OCI-LY7 (cell line): ENCODE data around the gene SHISAL2A. TPM values are rescaled to one million over a fixed set of nuclear protein-coding genes. Genes with fewer than 3 reads are reported as not detected.

Source experiments
- BruUV-seq: library from RNA; stranded (reverse); fragments of 400-500 nt; replicated peaks from 2 replicates; lab custom pipeline; 2021; lab: Mats Ljungman, UMichigan
- CTCF ChIA-PET: fragments of 300-600 bp; sonication (Branson Sonifier 250); formaldehyde crosslinking; loops from one replicate; lab custom pipeline; 2022; ENCODE audit warnings: antibody characterized with exemption; ENCODE audit not compliant: unreplicated experiment; lab: Charles Lee
- POLR2A ChIA-PET: fragments of 300-600 bp; sonication (Branson Sonifier 250); formaldehyde crosslinking; loops from one replicate; lab custom pipeline; 2022; ENCODE audit warnings: antibody characterized with exemption; lab: Charles Lee
- DNase-seq: peaks from one replicate; pipeline ENCODE4 v3.0.0-alpha.2; 2015; ENCODE audit warnings: low spot score
- H2AFZ ChIP-seq: fragments of 200-600 bp; sonication (generic), shearing (Covaris generic); 2 replicates; pipeline ENCODE4 v1.6.1; 2014; ENCODE audit warnings: mild to moderate bottlenecking, antibody characterized with exemption, low read length, moderate library complexity
- H3K27ac ChIP-seq: fragments of 200-600 bp; sonication (generic); 2 replicates; pipeline ENCODE4 v1.5.1; 2014; ENCODE audit warnings: mixed run types, low read depth, mild to moderate bottlenecking, moderate library complexity, low read length, inconsistent platforms; ENCODE audit not compliant: poor library complexity, severe bottlenecking
- H3K36me3 ChIP-seq: fragments of 200-600 bp; sonication (generic); 2 replicates; pipeline ENCODE4 v1.6.1; 2014; ENCODE audit warnings: mild to moderate bottlenecking, antibody characterized with exemption, low read length, moderate library complexity, mixed read lengths; ENCODE audit not compliant: insufficient read depth
- H3K4me1 ChIP-seq: fragments of 200-600 bp; sonication (generic); 2 replicates; pipeline ENCODE4 v1.5.1; 2014; ENCODE audit warnings: mild to moderate bottlenecking, low read length; ENCODE audit not compliant: insufficient read depth, poor library complexity, severe bottlenecking
- H3K4me2 ChIP-seq: fragments of 200-600 bp; sonication (generic); 2 replicates; pipeline ENCODE4 v1.6.1; 2014; ENCODE audit warnings: mild to moderate bottlenecking, low read length
- H3K4me3 ChIP-seq: fragments of 200-600 bp; sonication (generic); 2 replicates; pipeline ENCODE4 v1.5.1; 2014; ENCODE audit warnings: mild to moderate bottlenecking, low read depth, low read length; ENCODE audit not compliant: poor library complexity, severe bottlenecking
- H3K79me2 ChIP-seq: fragments of 200-600 bp; sonication (generic); 2 replicates; pipeline ENCODE4 v1.6.1; 2016; ENCODE audit warnings: low read depth, mild to moderate bottlenecking, low read length, moderate library complexity, mixed read lengths; ENCODE audit not compliant: insufficient read depth
- H3K9me2 ChIP-seq: fragments of 200-600 bp; sonication (generic); 2 replicates; pipeline ENCODE4 v1.6.1; 2016; ENCODE audit warnings: mild to moderate bottlenecking, low read length, mixed read lengths; ENCODE audit not compliant: insufficient read depth
- H3K9me3 ChIP-seq: fragments of 200-600 bp; sonication (generic); 2 replicates; pipeline ENCODE4 v1.6.1; 2014; ENCODE audit warnings: mild to moderate bottlenecking, mixed run types, low read length, mixed read lengths
- H4K20me1 ChIP-seq: fragments of 200-600 bp; sonication (generic); 2 replicates; pipeline ENCODE4 v1.6.1; 2014; ENCODE audit warnings: mild to moderate bottlenecking, antibody characterized with exemption, low read length, moderate library complexity, mixed read lengths; ENCODE audit not compliant: insufficient read depth
- CTCF ChIP-seq: fragments of 200-600 bp; sonication (generic); conservative IDR thresholded peaks from 2 replicates; pipeline ENCODE4 v1.5.1; 2014; ENCODE audit warnings: mild to moderate bottlenecking, antibody characterized with exemption, low read length, moderate library complexity, mixed read lengths
- EZH2phosphoT487 ChIP-seq: fragments of 200-600 bp; sonication (generic); IDR thresholded peaks from 2 replicates; pipeline ENCODE4 v1.6.1; 2018; ENCODE audit warnings: low read depth, borderline replicate concordance, mild to moderate bottlenecking, mixed run types, antibody characterized with exemption, low read length, moderate library complexity, mixed read lengths
- intact Hi-C: fragments of 100-400 bp; cut with micrococcal nuclease; formaldehyde crosslinking; loops from one replicate; pipeline ENCODE4 v1.10.0; 2022; ENCODE audit not compliant: unreplicated experiment
- total RNA-seq, 2 experiments: library from RNA; depleted of rRNA in 1 of 2; stranded (reverse); fragments of >200 nt in 1 of 2; shearing (Covaris generic) in 1 of 2; gene quantifications; 2 replicates each; pipeline ENCODE4 v1.2.3, GENCODE V29; 2014 to 2022

Gene SHISAL2A
- total RNA-seq, 2 experiments from 2014 or later, result 0.27 to 0.69 TPM

GRCh38 chr1:52604063-52604770 lies 28.8 kb upstream of the SHISAL2A start:
- H3K4me1 ChIP-seq, result peaks cover 23% of the 10 kb centered on the region
- H3K9me3 ChIP-seq, result no peaks in the 10 kb centered on the region
- intact Hi-C loops, result no loop called here
- no peak overlapping the region for H3K4me3 ChIP-seq
- ChIA-PET CTCF (no interaction called here), POLR2A (interaction anchor here (0.6 to 1.8 kb wide), 10 partner anchors 9 to 420 kb away, joined by 3 to 7 read pairs (median 3); partner anchors contain the start of genes ORC1, PRPF38A and TUT4)
- H3K27ac ChIP-seq, result no peak overlapping the region
- BruUV-seq, result no TSS peak
- H3K79me2 ChIP-seq, result no peaks in the 10 kb centered on the region
- no peaks in the 10 kb centered on the region for H3K36me3 ChIP-seq
- H3K9me2 ChIP-seq, result no peaks in the 10 kb centered on the region
- H3K4me2 ChIP-seq, result peak overlapping the region; percentile 35
- DNase-seq, result no peak
- H2AFZ ChIP-seq, result 0 out of 2 replicates have a peak overlapping the region, but pooled peaks have one; percentile 1
- no peaks in the 10 kb centered on the region for H4K20me1 ChIP-seq
- TF ChIP-seq EZH2phosphoT487 (no peak), CTCF (no peak)

DNA sequence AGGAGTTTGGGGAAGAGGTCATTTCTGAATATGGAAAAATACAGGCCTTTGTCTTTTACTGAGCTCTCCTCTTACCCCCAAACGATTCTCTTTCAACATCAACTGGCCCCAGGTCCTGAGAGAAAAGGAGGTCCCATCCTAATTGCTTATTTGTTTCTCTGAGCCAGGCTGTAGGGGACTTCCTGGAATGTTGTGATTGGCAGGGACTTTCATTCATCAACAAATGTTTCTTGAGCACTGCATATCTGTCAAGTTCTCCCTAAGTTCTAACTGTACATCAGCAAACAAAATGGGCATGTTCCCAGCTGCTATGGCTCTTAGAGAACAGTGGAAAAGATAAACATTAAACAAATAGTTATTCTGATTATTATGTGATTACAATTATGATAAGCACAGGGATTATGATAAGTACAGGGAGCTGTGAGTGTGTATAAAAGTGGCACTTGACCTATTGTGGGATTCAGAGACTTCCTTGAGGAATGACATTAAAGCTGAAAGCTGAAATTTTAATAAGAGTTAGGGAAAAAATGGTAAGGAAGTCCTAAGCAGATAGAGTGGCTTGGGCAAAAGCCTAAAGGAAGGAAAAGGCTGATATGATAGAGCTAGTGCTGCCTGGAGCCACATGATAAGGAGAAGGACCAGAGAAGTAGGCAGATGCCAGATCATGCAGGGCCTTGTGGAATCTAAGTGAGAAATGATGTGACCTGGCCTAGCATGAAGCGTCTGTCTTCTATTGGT lies 19.2 kb upstream of the SHISAL2A start:
- intact Hi-C loops, result no loop called here
- Histone ChIP-seq H3K4me2 (no peak overlapping the region), H2AFZ (peak overlapping the region; percentile 71), H3K27ac (no peak overlapping the region), H3K4me3 (no peak overlapping the region), H3K4me1 (peaks cover 3% of the 10 kb centered on the region), H3K79me2 (no peaks in the 10 kb centered on the region), H3K36me3 (no peaks in the 10 kb centered on the region), H3K9me2 (no peaks in the 10 kb centered on the region), H4K20me1 (no peaks in the 10 kb centered on the region), H3K9me3 (no peaks in the 10 kb centered on the region)
- TF ChIP-seq CTCF, result no peak
- no peak for TF ChIP-seq EZH2phosphoT487
- CTCF ChIA-PET, result no interaction called here
- POLR2A ChIA-PET, result interaction anchor here (0.5 to 1.4 kb wide), 2 partner anchors 10 to 214 kb away, joined by 3 to 11 read pairs; no protein-coding TSS in a partner anchor
- no TSS peak for BruUV-seq
- no peak for DNase-seq
